Lower lobe of right lung (tissue), 2 donors: Measurements from ENCODE around the gene AOC1. TPM values are rescaled to one million over a fixed set of nuclear protein-coding genes. Genes with fewer than 3 reads are reported as not detected.

Source experiments
- ATAC-seq, 2 donors: fragments of 200-7000 bp; cut with Tn5 transposase; one replicate each; pipeline ENCODE4 v1.9.1; 2020 to 2022; ENCODE audit warnings: mild to moderate bottlenecking in 2 of 2, moderate library complexity in 2 of 2
- DNase-seq: peaks from one replicate; pipeline ENCODE4 v3.0.0-alpha.2; 2020
- H3K27ac ChIP-seq: fragments of 200-600 bp; one replicate; pipeline ENCODE4 v1.8.0; 2022
- H3K27me3 ChIP-seq: fragments of 200-600 bp; one replicate; pipeline ENCODE4 v1.8.0; 2022; ENCODE audit warnings: low read depth
- H3K36me3 ChIP-seq: fragments of 200-600 bp; one replicate; pipeline ENCODE4 v1.8.0; 2022; ENCODE audit warnings: mild to moderate bottlenecking
- H3K4me1 ChIP-seq: fragments of 200-600 bp; one replicate; pipeline ENCODE4 v1.8.0; 2022
- H3K4me3 ChIP-seq: fragments of 200-600 bp; one replicate; pipeline ENCODE4 v1.8.0; 2022; ENCODE audit warnings: mild to moderate bottlenecking
- H3K9me3 ChIP-seq: fragments of 200-600 bp; one replicate; pipeline ENCODE4 v1.8.0; 2022
- CTCF ChIP-seq: fragments of 200-600 bp; IDR thresholded peaks from one replicate; pipeline ENCODE4 v1.8.0; 2022; ENCODE audit warnings: antibody characterized with exemption, mild to moderate bottlenecking
- intact Hi-C: fragments of 100-400 bp; cut with DNase I; formaldehyde crosslinking; loops from one replicate; pipeline ENCODE4 v1.11.0; 2022
- total RNA-seq: library from RNA; stranded (reverse); fragmentation: NEBNext Ultra II Directional; extraction: Animal tissue kit (Norgen Biotek cat#: 25700); gene quantifications from one replicate; pipeline ENCODE4 v1.2.1, GENCODE V29; 2021
- donor health status: DM: no; HTN: yes; CAD: no; lungs with severe emphysema.

The AOC1 gene
- total RNA-seq, 1 donor from 2014 or later, result 1.7 TPM

GRCh38 chr7:150851492-150852370, 586 bp upstream of the AOC1 start:
- intact Hi-C loops, result no loop called here
- no peak for DNase-seq

GRCh38 chr7:150854066-150855000, 2.0 kb downstream of the AOC1 start:
- Histone ChIP-seq H3K4me3 (no peak overlapping the region), H3K27me3 (peaks cover 14% of the 10 kb centered on the region), H3K27ac (no peak overlapping the region), H3K4me1 (no peaks in the 10 kb centered on the region), H3K9me3 (no peaks in the 10 kb centered on the region), H3K36me3 (no peaks in the 10 kb centered on the region)
- ATAC-seq, result no peak
- no peak for TF ChIP-seq CTCF
- intact Hi-C loops, result no loop called here
- DNase-seq, result no peak

More at GRCh38 chr7:150851492-150852370, 586 bp upstream of the AOC1 start:
- H3K36me3 ChIP-seq, result no peaks in the 10 kb centered on the region
- H3K4me3 ChIP-seq, result no peak overlapping the region
- H3K27ac ChIP-seq, result no peak overlapping the region
- ATAC-seq, result no peak
- no peaks in the 10 kb centered on the region for H3K9me3 ChIP-seq
- no peak for TF ChIP-seq CTCF
- H3K4me1 ChIP-seq, result no peaks in the 10 kb centered on the region
- H3K27me3 ChIP-seq, result peaks cover 14% of the 10 kb centered on the region

GRCh38 chr7:150855046-150855445, 2.7 kb downstream of the AOC1 start:
- Histone ChIP-seq H3K4me3 (no peak overlapping the region), H3K27me3 (peaks cover 14% of the 10 kb centered on the region), H3K36me3 (no peaks in the 10 kb centered on the region), H3K9me3 (no peaks in the 10 kb centered on the region), H3K27ac (no peak overlapping the region), H3K4me1 (no peaks in the 10 kb centered on the region)
- intact Hi-C loops, result no loop called here
- ATAC-seq (no peak), DNase-seq (no peak)
- no peak for TF ChIP-seq CTCF

GRCh38 chr7:150855476-150856302, 3.4 kb downstream of the AOC1 start:
- ATAC-seq (no peak), DNase-seq (no peak)
- Histone ChIP-seq H3K4me1 (no peaks in the 10 kb centered on the region), H3K27me3 (peaks cover 14% of the 10 kb centered on the region), H3K36me3 (no peaks in the 10 kb centered on the region), H3K4me3 (no peak overlapping the region), H3K9me3 (no peaks in the 10 kb centered on the region), H3K27ac (no peak overlapping the region)
- intact Hi-C loops, result no loop called here
- no peak for TF ChIP-seq CTCF
